SK-N-SH (cell line): ENCODE results near the gene EMX1. TPM values are rescaled to one million over a fixed set of nuclear protein-coding genes. Genes with fewer than 3 reads are reported as not detected.

Source experiments
- CTCF ChIA-PET: fragments of 300-600, 350-600 bp; formaldehyde crosslinking; extraction: SDS; loops from one replicate; lab custom pipeline; 2021; lab: Yijun Ruan, JAX
- POLR2A ChIA-PET: fragments of 350-600 bp; sonication (Branson Sonifier 250); formaldehyde crosslinking; extraction: SDS; loops from one replicate; lab custom pipeline; 2020; ENCODE audit warnings: antibody characterized with exemption, inconsistent platforms; lab: Yijun Ruan, JAX
- DNase-seq: peaks from one replicate; pipeline ENCODE4 v3.0.0; 2012
- H2AFZ ChIP-seq: fragments of 200-600 bp; sonication (generic); 2 replicates; pipeline ENCODE4 v1.8.1; 2016; ENCODE audit warnings: antibody characterized with exemption, mild to moderate bottlenecking, low read depth
- H3F3A ChIP-seq: fragments of 200-600 bp; sonication (generic); replicated peaks from 2 replicates; pipeline ENCODE3; 2016; ENCODE audit warnings: antibody characterized with exemption, mild to moderate bottlenecking; ENCODE audit not compliant: insufficient read depth
- H3K27ac ChIP-seq, 2 experiments: fragments of 200-500 bp in 1 of 2; fragments of 200-600 bp in 1 of 2; sonication (Bioruptor generic) in 1 of 2; sonication (generic), shearing (Covaris generic) in 1 of 2; 2 replicates each; pipeline versions ENCODE4 v1.5.1 to v1.6.1; 2014 to 2016; ENCODE audit warnings: low read depth in 2 of 2, inconsistent platforms in 1 of 2, low read length in 1 of 2, mild to moderate bottlenecking in 1 of 2, mixed read lengths in 1 of 2
- H3K27me3 ChIP-seq: fragments of 200-600 bp; sonication (generic), shearing (Covaris generic); 2 replicates; pipeline ENCODE4 v1.6.1; 2016; ENCODE audit warnings: mixed run types; ENCODE audit not compliant: insufficient read depth
- H3K36me3 ChIP-seq, 2 experiments: fragments of 200-500 bp in 1 of 2; fragments of 200-600 bp in 1 of 2; sonication (Bioruptor generic) in 1 of 2; sonication (generic) in 1 of 2; replicated peaks in 1 of 2; 2 replicates each; pipeline versions ENCODE3 to v1.5.1; 2014 to 2016; ENCODE audit warnings: low read length in 1 of 2, mild to moderate bottlenecking in 1 of 2; ENCODE audit not compliant: insufficient read depth in 2 of 2, control insufficient read depth in 1 of 2
- H3K4me1 ChIP-seq, 2 experiments: fragments of 200-500 bp in 1 of 2; fragments of 200-600 bp in 1 of 2; sonication (Bioruptor generic) in 1 of 2; sonication (generic), shearing (Covaris generic) in 1 of 2; 2 replicates each; pipeline versions ENCODE4 v1.5.1 to v1.6.1; 2014 to 2016; ENCODE audit warnings: low read depth in 1 of 2, low read length in 1 of 2, mixed run types in 1 of 2; ENCODE audit not compliant: insufficient read depth in 2 of 2, control insufficient read depth in 1 of 2
- H3K4me2 ChIP-seq: fragments of 200-600 bp; sonication (generic), shearing (Covaris generic); 2 replicates; pipeline ENCODE4 v1.6.1; 2017; ENCODE audit warnings: mixed run types
- H3K4me3 ChIP-seq, 2 experiments: fragments of 200-500 bp in 1 of 2; fragments of 200-600 bp in 1 of 2; sonication (Bioruptor generic) in 1 of 2; sonication (generic), shearing (Covaris generic) in 1 of 2; 2 replicates each; pipeline versions ENCODE4 v1.5.1 to v1.8.1; 2014 to 2016; ENCODE audit warnings: low read depth in 2 of 2, inconsistent platforms in 1 of 2, low read length in 1 of 2, mild to moderate bottlenecking in 1 of 2, mixed read lengths in 1 of 2, moderate library complexity in 1 of 2
- H3K79me2 ChIP-seq: fragments of 200-600 bp; sonication (generic); 2 replicates; pipeline ENCODE4 v1.8.1; 2017; ENCODE audit warnings: mild to moderate bottlenecking; ENCODE audit not compliant: insufficient read depth
- H3K9ac ChIP-seq: fragments of 200-600 bp; sonication (generic); 2 replicates; pipeline ENCODE4 v1.6.1; 2017; ENCODE audit warnings: mixed run types
- H3K9me2 ChIP-seq: fragments of 200-600 bp; sonication (generic); 2 replicates; pipeline ENCODE4 v1.6.1; 2017; ENCODE audit warnings: mixed run types
- H3K9me3 ChIP-seq: fragments of 200-600 bp; sonication (generic); 2 replicates; pipeline ENCODE4 v1.6.1; 2017; ENCODE audit warnings: mixed run types, mild to moderate bottlenecking, moderate library complexity
- H4K20me1 ChIP-seq: fragments of 200-600 bp; sonication (generic); 2 replicates; pipeline ENCODE4 v1.6.1; 2017; ENCODE audit warnings: mild to moderate bottlenecking, mixed run types; ENCODE audit not compliant: insufficient read depth
- ELF1 ChIP-seq: IDR thresholded peaks from 2 replicates; pipeline ENCODE4 v1.4.0; 2012
- FOXJ3 ChIP-seq: sonication (generic); formaldehyde crosslinking; IDR thresholded peaks from 2 replicates; pipeline ENCODE4 v1.5.1; 2020; ENCODE audit warnings: mild to moderate bottlenecking, missing genetic modification reagents
- FOXM1 ChIP-seq: IDR thresholded peaks from 2 replicates; pipeline ENCODE4 v1.4.0; 2012; ENCODE audit warnings: low read depth, mild to moderate bottlenecking
- GATA2 ChIP-seq: sonication (generic); formaldehyde crosslinking; IDR thresholded peaks from 2 replicates; pipeline ENCODE4 v1.5.0; 2020; ENCODE audit warnings: mild to moderate bottlenecking, missing genetic modification reagents
- JUND ChIP-seq: IDR thresholded peaks from 2 replicates; pipeline ENCODE4 v1.4.0; 2012
- MEF2A ChIP-seq: IDR thresholded peaks from 2 replicates; pipeline ENCODE4 v1.4.0; 2012; ENCODE audit warnings: low read depth, borderline replicate concordance
- POLR2AphosphoS5 ChIP-seq: IDR thresholded peaks from 2 replicates; pipeline ENCODE4 v1.6.1; 2012; ENCODE audit warnings: low read depth, low read length
- RCOR1 ChIP-seq: fragments of 150-350 bp; IDR thresholded peaks from 2 replicates; pipeline ENCODE4 v1.6.1; 2017; ENCODE audit warnings: antibody characterized with exemption, low read length
- RFX5 ChIP-seq: IDR thresholded peaks from 2 replicates; pipeline ENCODE4 v1.6.1; 2012; ENCODE audit warnings: mild to moderate bottlenecking, improper control_type of control experiment, low read length
- WGBS: methylation state at CpG from one replicate; pipeline ENCODE4 v1.1.6; 2017; ENCODE audit warnings: low lambda C conversion rate; 5-methylcytosine and 5-hydroxymethylcytosine counted together
- polyA plus RNA-seq, 3 experiments: library from polyadenylated mRNA; depleted of rRNA; stranded (reverse); fragments of >200 nt; gene quantifications; 2 replicates each; pipeline ENCODE4 v1.2.3, GENCODE V29; 2012
- TF ChIP-seq, protein P1 (sequence below): fragments of 150-350 bp; IDR thresholded peaks from 2 replicates; pipeline ENCODE4 v1.6.1; 2016; ENCODE audit warnings: mild to moderate bottlenecking, low read depth, low read length
- TF ChIP-seq, protein P2 (sequence below): IDR thresholded peaks from 2 replicates; pipeline ENCODE4 v1.4.0; 2012; ENCODE audit warnings: low read depth
- TF ChIP-seq, protein P3 (sequence below): fragments of 200-600 bp; sonication (generic); IDR thresholded peaks from 2 replicates; pipeline ENCODE4 v1.6.1; 2017; ENCODE audit warnings: antibody characterized with exemption, mild to moderate bottlenecking, moderate library complexity

Gene EMX1
- polyA plus RNA-seq, 1 of the 3 experiments (the other 2 are of a cell fraction) = not detected

DNA sequence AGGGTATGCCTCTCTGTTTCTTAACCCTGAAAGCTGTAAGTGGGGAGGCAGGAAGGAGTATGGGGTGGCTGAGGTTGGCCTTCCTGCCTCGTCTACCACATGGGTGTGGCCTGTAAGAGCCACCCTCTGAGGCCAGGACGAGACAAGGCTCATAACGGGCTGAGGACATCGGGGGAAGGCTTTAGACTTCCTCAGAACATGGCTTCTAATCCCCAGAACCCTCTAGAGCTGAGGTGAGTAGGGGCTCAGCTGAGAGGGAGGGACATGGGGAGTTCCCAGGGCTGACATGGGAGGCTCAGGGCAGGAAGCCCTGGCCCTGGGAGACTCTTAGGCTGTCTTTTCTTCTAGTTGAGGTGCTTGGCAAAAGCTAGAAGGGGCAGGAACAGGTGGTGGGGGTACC lies 36.7 kb downstream of the EMX1 start (continued):
- no peak for TF ChIP-seq JUND
- no peak for TF ChIP-seq MEF2A
- TF ChIP-seq RFX5 = no peak
- no peak for TF ChIP-seq ELF1

DNA sequence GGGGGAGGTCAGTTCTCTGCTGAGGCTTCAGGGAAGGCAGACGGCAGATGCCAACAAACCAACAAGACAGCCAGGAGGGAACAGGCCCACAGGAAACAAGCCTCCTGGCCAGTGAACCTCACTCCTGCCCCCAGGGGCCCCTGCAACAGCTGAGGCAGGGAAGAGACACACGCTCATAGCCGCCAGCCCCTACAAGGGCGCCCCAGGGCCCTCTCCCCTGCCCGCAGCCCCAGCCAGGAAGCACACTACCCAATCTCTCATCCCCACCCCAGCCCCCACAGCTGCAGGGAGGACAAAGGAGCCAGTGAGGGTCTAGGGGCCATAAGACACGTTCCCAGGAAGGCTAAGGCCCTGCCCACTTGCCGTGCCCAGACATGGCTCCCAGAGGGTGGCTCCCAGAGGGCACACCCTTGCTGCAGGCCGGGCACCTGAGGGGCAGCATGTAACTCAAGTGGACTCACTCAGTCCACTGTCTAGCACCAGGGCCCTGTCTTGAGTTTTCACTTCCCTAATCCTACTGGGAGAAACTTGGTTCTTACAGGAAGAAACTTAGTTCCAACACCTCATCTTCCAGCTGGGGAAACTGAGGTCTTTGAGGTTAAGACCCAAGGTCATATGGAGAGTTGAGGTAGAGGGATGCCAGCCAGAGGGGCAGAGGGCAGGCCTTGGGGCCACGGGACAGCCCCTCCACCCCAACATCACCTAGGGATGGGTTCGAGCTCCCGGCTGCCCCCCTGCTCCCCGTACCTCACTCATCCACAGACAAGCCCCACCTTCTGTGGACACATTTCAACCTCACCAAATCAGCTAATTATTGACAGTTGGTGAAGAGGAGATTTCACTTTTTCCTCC lies 37.3 kb downstream of the EMX1 start:
- H3F3A ChIP-seq = no peaks in the 10 kb centered on the region
- H3K9me2 ChIP-seq = no peaks in the 10 kb centered on the region
- 90% methylated on average over 10 of the region's 12 CpGs for WGBS
- no peak overlapping the region for H3K27ac ChIP-seq
- H2AFZ ChIP-seq = no peak overlapping the region
- no peak for DNase-seq
- H4K20me1 ChIP-seq = no peaks in the 10 kb centered on the region
- H3K4me2 ChIP-seq = no peak overlapping the region
- H3K4me1 ChIP-seq = no peaks in the 10 kb centered on the region
- TF ChIP-seq FOXM1 (no peak), POLR2AphosphoS5 (no peak), GATA2 (CRISPR knock-in tag) (no peak), RFX5 (no peak), RCOR1 (no peak), FOXJ3 (no peak), MEF2A (no peak), ELF1 (no peak)
- TF ChIP-seq, protein P1, sequence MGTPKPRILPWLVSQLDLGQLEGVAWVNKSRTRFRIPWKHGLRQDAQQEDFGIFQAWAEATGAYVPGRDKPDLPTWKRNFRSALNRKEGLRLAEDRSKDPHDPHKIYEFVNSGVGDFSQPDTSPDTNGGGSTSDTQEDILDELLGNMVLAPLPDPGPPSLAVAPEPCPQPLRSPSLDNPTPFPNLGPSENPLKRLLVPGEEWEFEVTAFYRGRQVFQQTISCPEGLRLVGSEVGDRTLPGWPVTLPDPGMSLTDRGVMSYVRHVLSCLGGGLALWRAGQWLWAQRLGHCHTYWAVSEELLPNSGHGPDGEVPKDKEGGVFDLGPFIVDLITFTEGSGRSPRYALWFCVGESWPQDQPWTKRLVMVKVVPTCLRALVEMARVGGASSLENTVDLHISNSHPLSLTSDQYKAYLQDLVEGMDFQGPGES = no peak
- TF ChIP-seq, protein P2, sequence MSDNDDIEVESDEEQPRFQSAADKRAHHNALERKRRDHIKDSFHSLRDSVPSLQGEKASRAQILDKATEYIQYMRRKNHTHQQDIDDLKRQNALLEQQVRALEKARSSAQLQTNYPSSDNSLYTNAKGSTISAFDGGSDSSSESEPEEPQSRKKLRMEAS = no peak
- TF ChIP-seq, protein P3, sequence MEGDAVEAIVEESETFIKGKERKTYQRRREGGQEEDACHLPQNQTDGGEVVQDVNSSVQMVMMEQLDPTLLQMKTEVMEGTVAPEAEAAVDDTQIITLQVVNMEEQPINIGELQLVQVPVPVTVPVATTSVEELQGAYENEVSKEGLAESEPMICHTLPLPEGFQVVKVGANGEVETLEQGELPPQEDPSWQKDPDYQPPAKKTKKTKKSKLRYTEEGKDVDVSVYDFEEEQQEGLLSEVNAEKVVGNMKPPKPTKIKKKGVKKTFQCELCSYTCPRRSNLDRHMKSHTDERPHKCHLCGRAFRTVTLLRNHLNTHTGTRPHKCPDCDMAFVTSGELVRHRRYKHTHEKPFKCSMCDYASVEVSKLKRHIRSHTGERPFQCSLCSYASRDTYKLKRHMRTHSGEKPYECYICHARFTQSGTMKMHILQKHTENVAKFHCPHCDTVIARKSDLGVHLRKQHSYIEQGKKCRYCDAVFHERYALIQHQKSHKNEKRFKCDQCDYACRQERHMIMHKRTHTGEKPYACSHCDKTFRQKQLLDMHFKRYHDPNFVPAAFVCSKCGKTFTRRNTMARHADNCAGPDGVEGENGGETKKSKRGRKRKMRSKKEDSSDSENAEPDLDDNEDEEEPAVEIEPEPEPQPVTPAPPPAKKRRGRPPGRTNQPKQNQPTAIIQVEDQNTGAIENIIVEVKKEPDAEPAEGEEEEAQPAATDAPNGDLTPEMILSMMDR = no peak
- no peak overlapping the region for H3K9ac ChIP-seq
- ChIA-PET CTCF (interaction anchor here (1.7 to 4.1 kb wide), 2 partner anchors 27 to 62 kb away, joined by 3 to 20 read pairs; no protein-coding TSS in a partner anchor), POLR2A (no interaction called here)
- H3K27me3 ChIP-seq = no peaks in the 10 kb centered on the region
- no peaks in the 10 kb centered on the region for H3K36me3 ChIP-seq
- no peaks in the 10 kb centered on the region for H3K79me2 ChIP-seq
- H3K9me3 ChIP-seq = no peaks in the 10 kb centered on the region
- no peak overlapping the region for H3K4me3 ChIP-seq
